Keratinocyte (primary cell): ENCODE data around the gene GRAMD1B.

Source experiments
- EZH2 ChIP-seq: IDR thresholded peaks from one replicate; pipeline ENCODE4 v1.6.1; 2012; ENCODE audit warnings: inconsistent platforms, mild to moderate bottlenecking, low read length, moderate library complexity
- TF ChIP-seq, protein P1 (sequence below), 3 experiments: IDR thresholded peaks in 1 of 3; conservative IDR thresholded peaks in 1 of 3; optimal IDR thresholded peaks in 1 of 3; 2 replicates in 2 of 3; 3 replicates in 1 of 3; pipeline versions ENCODE3 to v1.5.1; 2011; ENCODE audit warnings: low read length in 3 of 3, mild to moderate bottlenecking in 3 of 3, moderate library complexity in 2 of 3, control low read depth in 1 of 3, inconsistent platforms in 1 of 3; ENCODE audit not compliant: insufficient read depth in 2 of 3; ENCODE audit errors: extremely low read depth in 1 of 3

DNA sequence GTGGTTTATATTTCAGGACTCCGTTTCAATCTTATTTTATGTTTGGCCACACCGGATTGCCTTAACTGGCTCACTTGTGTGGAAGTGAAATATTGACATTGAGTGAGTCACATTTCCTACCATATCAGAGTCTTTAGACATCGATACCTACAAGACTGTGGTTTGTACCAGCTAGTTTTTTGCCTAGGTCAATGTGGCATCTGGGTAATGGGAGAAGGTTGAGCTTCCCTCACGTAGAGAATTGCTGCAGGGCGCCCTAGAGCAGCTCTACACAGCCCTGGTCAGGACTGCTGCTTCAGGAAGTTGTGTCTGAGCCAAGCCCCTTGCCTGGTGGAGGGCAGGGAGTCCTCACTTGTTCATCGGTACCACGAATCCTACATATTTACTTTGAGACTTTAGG, 1.6 kb downstream of the GRAMD1B start:
- TF ChIP-seq, protein P1, sequence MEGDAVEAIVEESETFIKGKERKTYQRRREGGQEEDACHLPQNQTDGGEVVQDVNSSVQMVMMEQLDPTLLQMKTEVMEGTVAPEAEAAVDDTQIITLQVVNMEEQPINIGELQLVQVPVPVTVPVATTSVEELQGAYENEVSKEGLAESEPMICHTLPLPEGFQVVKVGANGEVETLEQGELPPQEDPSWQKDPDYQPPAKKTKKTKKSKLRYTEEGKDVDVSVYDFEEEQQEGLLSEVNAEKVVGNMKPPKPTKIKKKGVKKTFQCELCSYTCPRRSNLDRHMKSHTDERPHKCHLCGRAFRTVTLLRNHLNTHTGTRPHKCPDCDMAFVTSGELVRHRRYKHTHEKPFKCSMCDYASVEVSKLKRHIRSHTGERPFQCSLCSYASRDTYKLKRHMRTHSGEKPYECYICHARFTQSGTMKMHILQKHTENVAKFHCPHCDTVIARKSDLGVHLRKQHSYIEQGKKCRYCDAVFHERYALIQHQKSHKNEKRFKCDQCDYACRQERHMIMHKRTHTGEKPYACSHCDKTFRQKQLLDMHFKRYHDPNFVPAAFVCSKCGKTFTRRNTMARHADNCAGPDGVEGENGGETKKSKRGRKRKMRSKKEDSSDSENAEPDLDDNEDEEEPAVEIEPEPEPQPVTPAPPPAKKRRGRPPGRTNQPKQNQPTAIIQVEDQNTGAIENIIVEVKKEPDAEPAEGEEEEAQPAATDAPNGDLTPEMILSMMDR (optimal IDR thresholded peaks at IDR 0.05 in 1 of 3, IDR thresholded peaks at IDR 0.05 in 1 of 3, conservative IDR thresholded peaks at IDR 0.05 in 1 of 3; ENCODE audit: extremely low read depth in 1 of 3, insufficient read depth in 2 of 3, low read length in 3 of 3): no peak
- TF ChIP-seq EZH2: no peak
